GM06990 (cell line): ENCODE measurements around the gene ASCL2.

Experiments
- DNase-seq: peaks from one replicate; pipeline ENCODE4 v3.0.0-alpha.2; 2011; ENCODE audit not compliant: insufficient read length; ENCODE audit errors: extremely low read depth
- H3K27me3 ChIP-seq: replicated peaks from 2 replicates; pipeline ENCODE4 v1.6.0; 2011; ENCODE audit warnings: low read length; ENCODE audit not compliant: control insufficient read depth, insufficient read depth
- H3K36me3 ChIP-seq: 2 replicates; pipeline ENCODE4 v1.5.1; 2011; ENCODE audit warnings: low read length; ENCODE audit not compliant: control insufficient read depth, insufficient read depth
- H3K4me3 ChIP-seq: replicated peaks from 2 replicates; pipeline ENCODE4 v1.5.1; 2011; ENCODE audit warnings: low read depth, mild to moderate bottlenecking, control low read depth, low read length
- TF ChIP-seq, protein P1 (sequence below): IDR thresholded peaks from 2 replicates; pipeline ENCODE4 v1.5.1; 2011; ENCODE audit warnings: low read length, control low read depth, mild to moderate bottlenecking, inconsistent platforms; ENCODE audit not compliant: insufficient read depth, poor library complexity, severe bottlenecking

Gene ASCL2

DNA sequence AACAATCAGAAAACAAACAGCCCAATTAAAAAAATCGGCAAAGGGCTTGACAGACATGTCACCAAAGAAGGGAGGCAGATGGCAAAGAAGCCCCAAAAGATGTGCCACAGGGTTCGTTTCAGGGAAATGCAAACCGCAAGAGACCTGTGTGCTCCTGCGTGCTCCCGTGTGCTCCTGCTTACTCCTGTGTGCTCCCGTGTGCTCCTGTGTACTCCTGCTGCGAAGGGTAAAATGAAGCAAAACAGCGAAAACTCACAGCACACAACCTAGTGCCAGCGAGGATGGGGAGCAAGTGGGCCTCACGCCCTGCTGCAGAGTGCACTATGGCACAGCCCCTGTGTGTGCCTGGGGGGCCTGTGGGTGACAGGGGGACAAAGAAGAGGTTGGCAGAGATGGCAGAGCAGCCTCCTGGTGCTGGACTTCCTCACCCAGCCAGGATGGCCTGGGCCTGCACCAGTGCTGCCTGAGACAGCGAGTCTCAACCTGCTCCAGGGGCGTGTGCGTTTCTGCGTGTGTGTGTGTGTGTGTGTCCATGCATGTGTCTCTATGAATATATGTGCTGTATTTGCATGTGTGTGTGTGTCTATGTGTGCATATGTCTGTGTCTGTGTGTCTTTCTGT, 14.0 kb downstream of the ASCL2 start:
- no peaks in the 10 kb centered on the region for H3K36me3 ChIP-seq
- TF ChIP-seq, protein P1, sequence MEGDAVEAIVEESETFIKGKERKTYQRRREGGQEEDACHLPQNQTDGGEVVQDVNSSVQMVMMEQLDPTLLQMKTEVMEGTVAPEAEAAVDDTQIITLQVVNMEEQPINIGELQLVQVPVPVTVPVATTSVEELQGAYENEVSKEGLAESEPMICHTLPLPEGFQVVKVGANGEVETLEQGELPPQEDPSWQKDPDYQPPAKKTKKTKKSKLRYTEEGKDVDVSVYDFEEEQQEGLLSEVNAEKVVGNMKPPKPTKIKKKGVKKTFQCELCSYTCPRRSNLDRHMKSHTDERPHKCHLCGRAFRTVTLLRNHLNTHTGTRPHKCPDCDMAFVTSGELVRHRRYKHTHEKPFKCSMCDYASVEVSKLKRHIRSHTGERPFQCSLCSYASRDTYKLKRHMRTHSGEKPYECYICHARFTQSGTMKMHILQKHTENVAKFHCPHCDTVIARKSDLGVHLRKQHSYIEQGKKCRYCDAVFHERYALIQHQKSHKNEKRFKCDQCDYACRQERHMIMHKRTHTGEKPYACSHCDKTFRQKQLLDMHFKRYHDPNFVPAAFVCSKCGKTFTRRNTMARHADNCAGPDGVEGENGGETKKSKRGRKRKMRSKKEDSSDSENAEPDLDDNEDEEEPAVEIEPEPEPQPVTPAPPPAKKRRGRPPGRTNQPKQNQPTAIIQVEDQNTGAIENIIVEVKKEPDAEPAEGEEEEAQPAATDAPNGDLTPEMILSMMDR, result no peak
- no peak overlapping the region for H3K4me3 ChIP-seq
- no peaks in the 10 kb centered on the region; the same call in 1 of the 2 replicates for H3K27me3 ChIP-seq
- no peak for DNase-seq

DNA sequence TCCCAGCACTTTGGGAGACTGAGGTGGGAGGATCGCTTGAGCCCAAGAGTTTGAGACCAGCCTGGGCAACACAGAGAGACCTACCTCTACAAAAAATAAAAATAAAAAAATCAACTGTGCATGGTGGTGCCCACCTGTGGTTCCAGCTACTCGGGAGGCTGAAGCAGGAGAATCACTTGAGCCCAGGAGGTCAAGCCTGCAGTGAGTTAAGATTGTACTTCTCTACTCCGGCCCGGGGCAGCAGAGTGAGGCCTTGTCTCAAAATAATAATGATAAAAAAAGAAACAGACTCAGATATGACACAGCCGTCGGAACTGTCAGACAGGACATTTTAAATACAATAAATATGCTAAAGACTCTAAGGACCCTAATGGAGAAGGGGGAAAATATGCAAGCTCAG, 18.4 kb downstream of the ASCL2 start:
- Histone ChIP-seq H3K27me3 (no peaks in the 10 kb centered on the region), H3K36me3 (no peaks in the 10 kb centered on the region), H3K4me3 (no peak overlapping the region)
- no peak for DNase-seq
- TF ChIP-seq, protein P1, result no peak

DNA sequence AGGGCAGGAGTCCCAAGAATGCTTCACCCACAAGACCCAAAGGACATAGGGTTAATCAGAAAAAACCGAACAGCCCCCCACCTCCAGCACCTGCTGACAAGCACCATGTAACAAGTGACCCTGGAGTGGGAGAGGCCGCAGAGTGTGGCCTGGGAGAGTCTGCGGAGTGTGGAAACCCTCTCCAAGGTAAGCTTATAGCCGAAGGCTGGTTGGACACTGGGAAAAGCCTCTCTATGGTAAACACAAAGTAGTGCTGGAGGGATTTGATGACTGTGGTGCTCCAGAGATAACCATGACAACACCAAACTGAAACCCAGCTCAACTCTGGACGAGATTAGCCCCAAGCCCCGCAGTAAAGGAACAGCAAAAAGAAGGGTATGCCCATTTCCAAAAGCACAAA, 19.2 kb downstream of the ASCL2 start:
- no peak overlapping the region for H3K4me3 ChIP-seq
- no peak for DNase-seq
- no peaks in the 10 kb centered on the region for H3K36me3 ChIP-seq
- TF ChIP-seq, protein P1, result no peak
- no peaks in the 10 kb centered on the region for H3K27me3 ChIP-seq

DNA sequence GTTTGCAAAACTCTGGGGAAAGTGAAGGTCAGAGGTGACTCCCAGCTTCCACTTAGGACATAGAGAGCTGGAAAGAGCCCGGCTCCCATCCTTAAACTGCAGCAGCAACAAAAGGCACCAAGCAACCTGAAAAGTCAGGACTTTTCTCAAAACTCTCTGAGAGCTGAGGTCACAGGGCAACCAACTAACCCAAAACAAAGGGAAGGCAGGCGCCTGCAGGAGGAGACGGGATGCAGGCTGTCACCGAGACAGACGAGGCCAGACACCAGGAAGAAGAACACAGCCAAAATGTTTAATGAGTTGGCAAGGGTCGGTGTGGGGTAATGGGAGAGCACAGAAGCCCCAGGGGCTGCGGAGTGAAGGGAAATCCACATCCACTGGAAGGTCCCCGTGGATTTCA, 19.9 kb downstream of the ASCL2 start:
- no peak for DNase-seq
- H3K4me3 ChIP-seq, result no peak overlapping the region
- H3K36me3 ChIP-seq, result no peaks in the 10 kb centered on the region
- no peaks in the 10 kb centered on the region for H3K27me3 ChIP-seq
- TF ChIP-seq, protein P1, result no peak

DNA sequence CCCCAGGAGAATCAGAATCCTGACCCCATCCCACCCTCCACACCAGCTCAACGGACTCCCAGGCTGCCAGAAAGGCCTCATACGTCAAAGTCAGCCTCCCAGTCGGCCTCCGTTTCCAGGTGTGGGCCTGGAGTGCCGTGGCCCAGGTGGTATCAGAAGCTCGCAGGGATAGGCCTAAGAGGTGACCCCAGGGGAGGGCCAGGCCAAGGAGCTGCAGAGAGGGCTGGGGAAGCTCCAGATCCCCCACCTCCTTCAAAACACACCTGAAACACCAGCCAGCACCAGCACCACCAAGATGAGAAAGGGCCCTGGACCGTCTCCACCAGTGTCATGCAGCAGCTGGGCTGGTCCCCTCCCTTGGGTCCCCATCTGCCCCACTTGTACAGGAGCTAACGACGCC, 20.3 kb downstream of the ASCL2 start:
- TF ChIP-seq, protein P1, result no peak
- Histone ChIP-seq H3K36me3 (no peaks in the 10 kb centered on the region), H3K4me3 (no peak overlapping the region), H3K27me3 (no peaks in the 10 kb centered on the region)
- DNase-seq, result no peak
